ENCODE measurements around the gene WDR70. TPM values are rescaled to one million over a fixed set of nuclear protein-coding genes. Genes with fewer than 3 reads are reported as not detected.
"Not testable (repeated sequence)": the region's sequence is repeated elsewhere in the genome, so short reads cannot be mapped to it uniquely, and the experiment has no call there.

Gene WDR70
- total RNA-seq, 1 experiment from 2014 or later, result 40.2 TPM

GRCh38 chr5:37517686-37518085, 138.6 kb downstream of the WDR70 start:
- Histone ChIP-seq H3K4me1 (0 out of 2 replicates have a peak, but pooled peaks cover 4% of the 10 kb centered on the region), H3K36me3 (ENCODE audit: control insufficient read depth, insufficient read depth, low read length) (0 out of 2 replicates have a peak, but pooled peaks cover 1% of the 10 kb centered on the region), H3K27me3 (replicated peaks; ENCODE audit: control insufficient read depth, insufficient read depth, low read length) (no peaks in the 10 kb centered on the region), H3K9me3 (peaks cover 5% of the 10 kb centered on the region; the same call in 1 of the 2 replicates), H3K4me3 (ENCODE audit: low read depth, low read length) (no peak overlapping the region)
- DNase-seq, result no peak
- intact Hi-C loops (cut with micrococcal nuclease; ENCODE audit: unreplicated experiment), result no loop called here
- Mint-ChIP-seq H3K36me3 (ENCODE audit: insufficient read depth, unreplicated experiment) (no peaks in the 10 kb centered on the region), H3K27ac (ENCODE audit: unreplicated experiment) (no peak overlapping the region), H3K4me3 (ENCODE audit: unreplicated experiment) (no peak overlapping the region), H3K27me3 (ENCODE audit: insufficient read depth, unreplicated experiment) (no peaks in the 10 kb centered on the region), H3K4me1 (ENCODE audit: low read depth, unreplicated experiment) (no peaks in the 10 kb centered on the region), H3K9me3 (ENCODE audit: unreplicated experiment) (no peaks in the 10 kb centered on the region)
- ChIA-PET CTCF (no interaction called here), POLR2A (no interaction called here)
- TF ChIP-seq CTCF (IDR thresholded peaks at IDR 0.05; ENCODE audit: insufficient read depth in 1 of 2, low read depth in 1 of 2, low read length in 1 of 2, severe bottlenecking in 1 of 2, unreplicated experiment in 1 of 2), result no peak
- no TSS peak for BruUV-seq (replicated peaks)

- intact Hi-C loops (cut with micrococcal nuclease; ENCODE audit: unreplicated experiment); H3K4me1 Mint-ChIP-seq (ENCODE audit: low read depth, unreplicated experiment); H3K27me3 ChIP-seq (replicated peaks; ENCODE audit: control insufficient read depth, insufficient read depth, low read length): not testable (repeated sequence)
Measured at GRCh38 chr5:37518356-37518755, 139.2 kb downstream of the WDR70 start.

GRCh38 chr5:37519304-37519703, 140.2 kb downstream of the WDR70 start:
- no peak for TF ChIP-seq CTCF (IDR thresholded peaks at IDR 0.05; ENCODE audit: insufficient read depth in 1 of 2, low read depth in 1 of 2, low read length in 1 of 2, severe bottlenecking in 1 of 2, unreplicated experiment in 1 of 2)
- ChIA-PET CTCF (no interaction called here), POLR2A (no interaction called here)
- Histone ChIP-seq H3K27me3 (replicated peaks; ENCODE audit: control insufficient read depth, insufficient read depth, low read length) (no peaks in the 10 kb centered on the region), H3K36me3 (ENCODE audit: control insufficient read depth, insufficient read depth, low read length) (0 out of 2 replicates have a peak, but pooled peaks cover 1% of the 10 kb centered on the region), H3K9me3 (peaks cover 5% of the 10 kb centered on the region; the same call in 1 of the 2 replicates), H3K4me1 (0 out of 2 replicates have a peak, but pooled peaks cover 4% of the 10 kb centered on the region), H3K4me3 (ENCODE audit: low read depth, low read length) (no peak overlapping the region)
- BruUV-seq (replicated peaks), result no TSS peak
- Mint-ChIP-seq H3K4me1 (ENCODE audit: low read depth, unreplicated experiment) (no peaks in the 10 kb centered on the region), H3K4me3 (ENCODE audit: unreplicated experiment) (no peak overlapping the region), H3K27ac (ENCODE audit: unreplicated experiment) (no peak overlapping the region), H3K9me3 (ENCODE audit: unreplicated experiment) (peaks cover 11% of the 10 kb centered on the region), H3K36me3 (ENCODE audit: insufficient read depth, unreplicated experiment) (peaks cover 4% of the 10 kb centered on the region), H3K27me3 (ENCODE audit: insufficient read depth, unreplicated experiment) (no peaks in the 10 kb centered on the region)
- intact Hi-C loops (cut with micrococcal nuclease; ENCODE audit: unreplicated experiment), result no loop called here
- DNase-seq, result no peak

More at GRCh38 chr5:37518356-37518755, 139.2 kb downstream of the WDR70 start:
- BruUV-seq (replicated peaks); H3K36me3 ChIP-seq (ENCODE audit: control insufficient read depth, insufficient read depth, low read length); H3K36me3 Mint-ChIP-seq (ENCODE audit: insufficient read depth, unreplicated experiment); H3K27ac Mint-ChIP-seq (ENCODE audit: unreplicated experiment); H3K9me3 Mint-ChIP-seq (ENCODE audit: unreplicated experiment); CTCF ChIA-PET; H3K4me3 Mint-ChIP-seq (ENCODE audit: unreplicated experiment); H3K4me3 ChIP-seq (ENCODE audit: low read depth, low read length); H3K9me3 ChIP-seq; H3K4me1 ChIP-seq; DNase-seq; H3K27me3 Mint-ChIP-seq (ENCODE audit: insufficient read depth, unreplicated experiment); POLR2A ChIA-PET: not testable (repeated sequence)

- ChIA-PET POLR2A (no interaction called here), CTCF (no interaction called here)
- Histone ChIP-seq H3K9me3 (peaks cover 5% of the 10 kb centered on the region; the same call in 1 of the 2 replicates), H3K4me3 (ENCODE audit: low read depth, low read length) (no peak overlapping the region), H3K27me3 (replicated peaks; ENCODE audit: control insufficient read depth, insufficient read depth, low read length) (no peaks in the 10 kb centered on the region), H3K4me1 (0 out of 2 replicates have a peak, but pooled peaks cover 4% of the 10 kb centered on the region), H3K36me3 (ENCODE audit: control insufficient read depth, insufficient read depth, low read length) (0 out of 2 replicates have a peak, but pooled peaks cover 1% of the 10 kb centered on the region)
- Mint-ChIP-seq H3K36me3 (ENCODE audit: insufficient read depth, unreplicated experiment) (peaks cover 4% of the 10 kb centered on the region), H3K9me3 (ENCODE audit: unreplicated experiment) (peaks cover 16% of the 10 kb centered on the region), H3K4me1 (ENCODE audit: low read depth, unreplicated experiment) (no peaks in the 10 kb centered on the region), H3K27ac (ENCODE audit: unreplicated experiment) (no peak overlapping the region), H3K27me3 (ENCODE audit: insufficient read depth, unreplicated experiment) (no peaks in the 10 kb centered on the region), H3K4me3 (ENCODE audit: unreplicated experiment) (no peak overlapping the region)
- no TSS peak for BruUV-seq (replicated peaks)
- no peak for TF ChIP-seq CTCF (IDR thresholded peaks at IDR 0.05; ENCODE audit: insufficient read depth in 1 of 2, low read depth in 1 of 2, low read length in 1 of 2, severe bottlenecking in 1 of 2, unreplicated experiment in 1 of 2)
- no peak for DNase-seq
- intact Hi-C loops (cut with micrococcal nuclease; ENCODE audit: unreplicated experiment), result no loop called here
Measured at GRCh38 chr5:37519807-37520206, 140.7 kb downstream of the WDR70 start.
